Psoas muscle (tissue), 8 donors: ENCODE data around the gene ERN2. TPM values are rescaled to one million over a fixed set of nuclear protein-coding genes. Genes with fewer than 3 reads are reported as not detected.
"Not testable (repeated sequence)": the region's sequence is repeated elsewhere in the genome, so short reads cannot be mapped to it uniquely, and the experiment has no call there.

ENCODE experiments used
- ATAC-seq, 4 donors: fragments of 200-7000 bp; cut with Tn5 transposase; one replicate each; pipeline ENCODE4 v1.9.1; 2020; ENCODE audit warnings: moderate library complexity in 3 of 4, mild to moderate bottlenecking in 2 of 4
- DNase-seq, 2 donors: peaks; one replicate each; pipeline ENCODE4 v3.0.0-alpha.2; 2020
- H3K27ac ChIP-seq: fragments of 200-600 bp; one replicate; pipeline ENCODE4 v1.8.0; 2022
- H3K27me3 ChIP-seq, 3 donors: fragments of 200-600 bp in 1 of 3; one replicate each; pipeline versions ENCODE4 v1.6.1 to v1.8.0; 2013 to 2022; ENCODE audit warnings: low read length in 2 of 3, mild to moderate bottlenecking in 2 of 3, moderate library complexity in 1 of 3; ENCODE audit not compliant: insufficient read depth in 3 of 3
- H3K36me3 ChIP-seq, 2 donors: fragments of 200-600 bp in 1 of 2; one replicate each; pipeline versions ENCODE4 v1.6.1 to v1.8.0; 2013 to 2022; ENCODE audit warnings: low read depth in 1 of 2, mild to moderate bottlenecking in 1 of 2, moderate library complexity in 1 of 2; ENCODE audit not compliant: insufficient read depth in 1 of 2
- H3K4me1 ChIP-seq: fragments of 200-600 bp; one replicate; pipeline ENCODE4 v1.8.0; 2022
- H3K4me3 ChIP-seq: fragments of 200-600 bp; one replicate; pipeline ENCODE4 v1.8.0; 2022; ENCODE audit warnings: mild to moderate bottlenecking
- H3K9me3 ChIP-seq: fragments of 200-600 bp; one replicate; pipeline ENCODE4 v1.8.0; 2022
- WGBS, 3 donors: extraction: QIAGEN DNeasy Blood & Tissue Kit; methylation state at CpG; one replicate each; pipeline versions ENCODE4 v1.1.6 to v1.1.7; 2013; 5-methylcytosine and 5-hydroxymethylcytosine counted together
- intact Hi-C, 2 donors: fragments of 100-400 bp; cut with DNase I; formaldehyde crosslinking; loops; one replicate each; pipeline versions ENCODE4 v1.11.0 to v1.14.2; 2022
- polyA plus RNA-seq, 3 donors: library from polyadenylated mRNA; stranded (reverse); fragments of 200-250 nt; gene quantifications; one replicate each; pipeline ENCODE4 v1.2.3, GENCODE V29; 2013
- total RNA-seq, 4 donors: library from RNA; stranded (reverse); fragmentation: NEBNext Ultra II Directional in 2 of 4; extraction: Animal tissue kit (Norgen Biotek cat#: 25700) in 2 of 4; gene quantifications; one replicate each; pipeline versions ENCODE4 v1.2.1 to v1.2.4, GENCODE V29; 2021 to 2023
- TF ChIP-seq, protein P1 (sequence below): fragments of 200-600 bp; IDR thresholded peaks from one replicate; pipeline ENCODE4 v1.8.0; 2022; ENCODE audit warnings: antibody characterized with exemption
- donor health status: healthy with polysubstance abuse.
- donor health status: DM: no; HTN: no; CAD: no; lungs with moderate emphysema.
- donor health status: Bipolar disorder and iron deficiency.
- donor health status: healthy.
- donor health status: DM: yes; HTN: yes; CAD: no.
- donor health status: DM: no; HTN: no; CAD: no.
- donor health status: DM: no; HTN: no; CAD: no.
- donor health status: DM: yes; HTN: yes; CAD: no.

The ERN2 gene
- total and polyA plus RNA-seq, 7 donors, result 0.03 to 0.19 (median 0.08) TPM; not detected in 4

DNA sequence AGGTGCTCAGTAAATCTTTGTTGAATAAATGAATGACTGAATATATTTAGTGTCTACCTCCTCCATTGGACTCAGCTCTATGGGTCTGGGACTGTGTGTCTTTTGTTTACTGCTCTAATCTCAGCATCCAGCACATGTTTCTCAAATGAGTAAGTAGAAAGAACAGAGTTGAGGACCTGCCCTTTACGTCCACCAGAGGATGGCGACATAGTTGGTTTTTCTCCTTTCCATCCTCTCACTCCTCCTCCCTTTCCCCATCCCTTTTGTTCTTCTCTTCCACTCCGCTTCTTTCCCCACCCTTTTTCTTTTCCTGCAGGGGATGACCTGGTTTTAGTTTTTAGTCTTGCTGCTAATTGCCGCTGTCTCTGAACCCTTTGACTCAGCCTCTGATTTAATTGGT lies 29.7 kb upstream of the ERN2 start:
- intact Hi-C loops, result loop anchor here in 1 of 2 donors (10.0 kb wide), 1 partner anchor 1702 kb away; no protein-coding TSS in a partner anchor
- H3K36me3 ChIP-seq, result no peaks in the 10 kb centered on the region
- no peak overlapping the region for H3K27ac ChIP-seq
- no peaks in the 10 kb centered on the region for H3K4me1 ChIP-seq
- H3K27me3 ChIP-seq, result peaks cover 0 to 1% (median 0%) of the 10 kb centered on the region in 3 donors
- H3K9me3 ChIP-seq, result no peaks in the 10 kb centered on the region
- no peak overlapping the region for H3K4me3 ChIP-seq
- 31 to 47% (median 42%) methylated on average over 4 of the region's 4 CpGs for WGBS, 3 donors
- DNase-seq, result no peak
- no peak for ATAC-seq
- TF ChIP-seq, protein P1, sequence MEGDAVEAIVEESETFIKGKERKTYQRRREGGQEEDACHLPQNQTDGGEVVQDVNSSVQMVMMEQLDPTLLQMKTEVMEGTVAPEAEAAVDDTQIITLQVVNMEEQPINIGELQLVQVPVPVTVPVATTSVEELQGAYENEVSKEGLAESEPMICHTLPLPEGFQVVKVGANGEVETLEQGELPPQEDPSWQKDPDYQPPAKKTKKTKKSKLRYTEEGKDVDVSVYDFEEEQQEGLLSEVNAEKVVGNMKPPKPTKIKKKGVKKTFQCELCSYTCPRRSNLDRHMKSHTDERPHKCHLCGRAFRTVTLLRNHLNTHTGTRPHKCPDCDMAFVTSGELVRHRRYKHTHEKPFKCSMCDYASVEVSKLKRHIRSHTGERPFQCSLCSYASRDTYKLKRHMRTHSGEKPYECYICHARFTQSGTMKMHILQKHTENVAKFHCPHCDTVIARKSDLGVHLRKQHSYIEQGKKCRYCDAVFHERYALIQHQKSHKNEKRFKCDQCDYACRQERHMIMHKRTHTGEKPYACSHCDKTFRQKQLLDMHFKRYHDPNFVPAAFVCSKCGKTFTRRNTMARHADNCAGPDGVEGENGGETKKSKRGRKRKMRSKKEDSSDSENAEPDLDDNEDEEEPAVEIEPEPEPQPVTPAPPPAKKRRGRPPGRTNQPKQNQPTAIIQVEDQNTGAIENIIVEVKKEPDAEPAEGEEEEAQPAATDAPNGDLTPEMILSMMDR, result no peak

DNA sequence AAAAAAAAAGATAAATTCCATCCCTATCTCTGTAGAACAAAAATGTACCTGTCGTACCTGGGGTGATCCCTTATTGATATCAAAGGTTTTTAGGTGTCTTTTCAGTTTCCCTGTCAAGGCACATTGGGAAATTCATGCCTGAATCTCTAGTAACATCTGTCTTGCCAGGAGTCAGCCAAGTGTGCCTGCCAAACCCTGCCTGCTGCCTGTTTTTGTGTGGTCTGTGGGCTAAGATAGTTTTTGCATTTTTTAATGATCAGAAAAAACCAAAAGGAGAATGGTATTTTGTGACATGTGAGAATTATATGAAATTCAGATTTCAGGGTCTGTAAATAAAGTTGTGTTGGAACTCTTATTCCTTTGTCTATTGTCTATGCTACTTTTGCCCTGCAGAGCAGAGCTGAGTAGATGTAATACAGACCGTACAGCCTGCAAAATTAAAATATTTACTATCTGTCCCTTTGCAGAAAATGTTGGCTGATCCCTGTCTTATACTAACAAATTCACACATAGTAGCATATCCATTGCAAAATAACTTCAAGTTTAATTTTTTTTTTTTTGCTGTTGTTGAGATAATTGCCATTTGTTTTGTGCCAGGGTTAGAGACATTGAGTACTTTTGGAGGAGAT lies 28.8 kb upstream of the ERN2 start:
- TF ChIP-seq, protein P1, result no peak
- H3K27me3 ChIP-seq, result peaks cover 0 to 3% (median 0%) of the 10 kb centered on the region in 3 donors
- DNase-seq (no peak), ATAC-seq (no peak)
- intact Hi-C loops, result loop anchor here in 1 of 2 donors (10.0 kb wide), 1 partner anchor 1703 kb away; no protein-coding TSS in a partner anchor
- no peak overlapping the region for H3K4me3 ChIP-seq
- H3K4me1 ChIP-seq, result no peaks in the 10 kb centered on the region
- no peaks in the 10 kb centered on the region for H3K9me3 ChIP-seq
- WGBS, 3 donors, result 23 to 33% (median 24%) methylated on average over 2 of the region's 2 CpGs
- no peaks in the 10 kb centered on the region for H3K36me3 ChIP-seq
- no peak overlapping the region for H3K27ac ChIP-seq

DNA sequence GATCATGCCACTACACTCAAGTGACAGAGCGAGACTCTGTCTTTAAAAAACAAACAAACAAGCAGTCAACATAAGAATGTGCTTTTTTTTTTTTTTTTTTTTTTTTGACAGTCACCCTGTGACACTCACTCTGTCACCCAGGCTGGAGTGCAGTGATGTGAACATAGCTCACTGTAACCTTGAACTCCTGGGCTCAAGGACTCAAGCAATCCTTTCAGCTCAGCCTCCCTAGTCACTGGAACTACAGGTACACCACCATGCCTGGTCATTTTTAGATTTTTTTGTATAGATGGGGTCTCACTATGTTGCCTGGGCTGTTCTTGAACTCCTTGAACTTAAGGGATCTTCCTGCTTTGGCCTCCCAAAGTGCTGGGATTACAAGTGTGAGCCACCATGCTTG lies 26.5 kb upstream of the ERN2 start:
- no peak overlapping the region for H3K4me3 ChIP-seq
- H3K36me3 ChIP-seq, result no peaks in the 10 kb centered on the region
- TF ChIP-seq, protein P1, result no peak
- intact Hi-C loops, result loop anchor here in 1 of 2 donors (10.0 kb wide), 1 partner anchor 295 kb away; no protein-coding TSS in a partner anchor
- 47 to 73% (median 68%) methylated on average over 1 of the region's 1 CpG for WGBS, 3 donors
- H3K27ac ChIP-seq, result no peak overlapping the region
- no peak for ATAC-seq
- peaks cover 0 to 3% (median 0%) of the 10 kb centered on the region in 3 donors for H3K27me3 ChIP-seq
- H3K9me3 ChIP-seq, result no peaks in the 10 kb centered on the region
- H3K4me1 ChIP-seq, result no peaks in the 10 kb centered on the region
- no peak for DNase-seq

DNA sequence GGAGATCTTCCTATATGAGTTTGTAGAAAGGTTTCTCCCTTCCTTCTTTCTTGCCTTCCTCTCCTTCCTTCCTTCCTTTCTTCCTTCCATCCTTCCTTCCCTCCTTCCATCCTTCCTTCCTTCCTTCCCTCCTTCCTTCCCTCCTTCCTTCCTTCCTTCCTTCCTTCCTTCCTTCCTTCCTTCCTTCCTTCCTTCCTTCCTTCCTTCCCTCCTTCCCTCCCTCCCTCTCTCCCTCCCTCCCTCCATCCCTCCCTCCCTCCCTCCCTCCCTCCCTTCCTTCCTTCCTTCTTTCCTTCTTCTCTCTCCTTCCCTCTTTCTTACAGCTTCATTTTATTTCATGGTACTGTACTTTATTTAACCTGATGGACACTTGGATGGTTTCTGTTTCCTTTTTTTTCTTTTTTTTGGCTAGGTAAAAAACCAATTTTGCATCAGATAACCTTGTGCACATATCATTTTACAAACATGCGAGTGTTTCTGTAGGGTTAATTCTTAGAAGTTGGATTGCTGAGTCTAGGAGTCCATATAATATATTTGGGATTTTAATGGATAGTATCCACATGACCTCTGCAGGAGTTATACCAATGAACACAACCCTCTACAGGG lies 24.5 kb upstream of the ERN2 start:
- not testable (repeated sequence) for H3K36me3 ChIP-seq, H3K27ac ChIP-seq, H3K27me3 ChIP-seq, ATAC-seq, H3K4me1 ChIP-seq, DNase-seq, H3K4me3 ChIP-seq, H3K9me3 ChIP-seq
- 36 to 65% (median 48%) methylated on average over 1 of the region's 1 CpG for WGBS, 3 donors
- intact Hi-C loops, result loop anchor here in 1 of 2 donors (10.0 kb wide), 1 partner anchor 297 kb away; no protein-coding TSS in a partner anchor

DNA sequence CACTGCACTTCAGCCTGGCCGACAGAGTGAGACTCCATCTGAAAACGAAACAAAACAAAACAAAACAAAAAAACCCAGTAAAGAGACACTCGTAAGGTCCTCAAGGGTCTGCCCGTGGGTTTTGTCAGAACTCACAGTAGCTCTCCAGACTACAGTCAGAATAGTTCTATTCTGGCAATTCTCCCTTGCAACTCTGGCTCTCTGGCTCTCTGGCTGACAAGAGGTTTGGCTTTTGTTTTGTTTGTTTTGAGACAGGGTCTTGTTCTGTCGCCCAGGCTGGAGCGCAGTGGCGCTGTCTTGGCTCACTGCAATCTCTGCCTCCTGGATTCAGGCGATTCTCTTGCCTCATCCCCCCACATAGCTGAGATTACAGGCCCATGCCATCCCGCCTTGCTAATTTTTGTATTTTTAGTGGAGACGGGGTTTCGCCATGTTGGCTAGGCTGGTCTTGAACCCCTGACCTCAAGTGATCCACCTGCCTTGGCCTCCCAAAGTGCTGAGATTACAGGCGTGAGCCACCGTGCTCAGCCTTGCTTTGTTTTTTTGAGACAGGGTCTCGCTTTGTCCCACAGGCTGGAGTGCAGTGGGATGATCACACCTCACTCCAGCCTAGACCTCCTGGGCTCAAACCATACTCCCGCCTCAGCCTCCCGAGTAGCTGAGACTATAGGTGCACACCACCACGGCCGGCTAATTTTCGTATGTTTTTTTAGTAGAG lies 21.3 kb upstream of the ERN2 start:
- 75 to 83% (median 77%) methylated on average over 19 of the region's 19 CpGs for WGBS, 3 donors
- no peaks in the 10 kb centered on the region for H3K4me1 ChIP-seq
- H3K36me3 ChIP-seq, result no peaks in the 10 kb centered on the region
- no peak overlapping the region for H3K27ac ChIP-seq
- TF ChIP-seq, protein P1, result no peak
- no peaks in the 10 kb centered on the region for H3K9me3 ChIP-seq
- no peak for DNase-seq
- no peak for ATAC-seq
- intact Hi-C loops, result loop anchor here in 1 of 2 donors (10.0 kb wide), 1 partner anchor 300 kb away; no protein-coding TSS in a partner anchor
- peaks cover 0 to 3% (median 0%) of the 10 kb centered on the region in 3 donors for H3K27me3 ChIP-seq
- no peak overlapping the region for H3K4me3 ChIP-seq
